SK-N-SH (cell line): ENCODE results near the gene DDX25. TPM values are rescaled to one million over a fixed set of nuclear protein-coding genes. Genes with fewer than 3 reads are reported as not detected.

ENCODE experiments used
- CTCF ChIA-PET: fragments of 300-600, 350-600 bp; formaldehyde crosslinking; extraction: SDS; loops from one replicate; lab custom pipeline; 2021; lab: Yijun Ruan, JAX
- POLR2A ChIA-PET: fragments of 350-600 bp; sonication (Branson Sonifier 250); formaldehyde crosslinking; extraction: SDS; loops from one replicate; lab custom pipeline; 2020; ENCODE audit warnings: antibody characterized with exemption, inconsistent platforms; lab: Yijun Ruan, JAX
- DNase-seq: peaks from one replicate; pipeline ENCODE4 v3.0.0; 2012
- H2AFZ ChIP-seq: fragments of 200-600 bp; sonication (generic); 2 replicates; pipeline ENCODE4 v1.8.1; 2016; ENCODE audit warnings: antibody characterized with exemption, mild to moderate bottlenecking, low read depth
- H3F3A ChIP-seq: fragments of 200-600 bp; sonication (generic); replicated peaks from 2 replicates; pipeline ENCODE3; 2016; ENCODE audit warnings: antibody characterized with exemption, mild to moderate bottlenecking; ENCODE audit not compliant: insufficient read depth
- H3K27ac ChIP-seq, 2 experiments: fragments of 200-500 bp in 1 of 2; fragments of 200-600 bp in 1 of 2; sonication (Bioruptor generic) in 1 of 2; sonication (generic), shearing (Covaris generic) in 1 of 2; 2 replicates each; pipeline versions ENCODE4 v1.5.1 to v1.6.1; 2014 to 2016; ENCODE audit warnings: low read depth in 2 of 2, inconsistent platforms in 1 of 2, low read length in 1 of 2, mild to moderate bottlenecking in 1 of 2, mixed read lengths in 1 of 2
- H3K27me3 ChIP-seq: fragments of 200-600 bp; sonication (generic), shearing (Covaris generic); 2 replicates; pipeline ENCODE4 v1.6.1; 2016; ENCODE audit warnings: mixed run types; ENCODE audit not compliant: insufficient read depth
- H3K36me3 ChIP-seq, 2 experiments: fragments of 200-500 bp in 1 of 2; fragments of 200-600 bp in 1 of 2; sonication (Bioruptor generic) in 1 of 2; sonication (generic) in 1 of 2; replicated peaks in 1 of 2; 2 replicates each; pipeline versions ENCODE3 to v1.5.1; 2014 to 2016; ENCODE audit warnings: low read length in 1 of 2, mild to moderate bottlenecking in 1 of 2; ENCODE audit not compliant: insufficient read depth in 2 of 2, control insufficient read depth in 1 of 2
- H3K4me1 ChIP-seq, 2 experiments: fragments of 200-500 bp in 1 of 2; fragments of 200-600 bp in 1 of 2; sonication (Bioruptor generic) in 1 of 2; sonication (generic), shearing (Covaris generic) in 1 of 2; 2 replicates each; pipeline versions ENCODE4 v1.5.1 to v1.6.1; 2014 to 2016; ENCODE audit warnings: low read depth in 1 of 2, low read length in 1 of 2, mixed run types in 1 of 2; ENCODE audit not compliant: insufficient read depth in 2 of 2, control insufficient read depth in 1 of 2
- H3K4me2 ChIP-seq: fragments of 200-600 bp; sonication (generic), shearing (Covaris generic); 2 replicates; pipeline ENCODE4 v1.6.1; 2017; ENCODE audit warnings: mixed run types
- H3K4me3 ChIP-seq, 2 experiments: fragments of 200-500 bp in 1 of 2; fragments of 200-600 bp in 1 of 2; sonication (Bioruptor generic) in 1 of 2; sonication (generic), shearing (Covaris generic) in 1 of 2; 2 replicates each; pipeline versions ENCODE4 v1.5.1 to v1.8.1; 2014 to 2016; ENCODE audit warnings: low read depth in 2 of 2, inconsistent platforms in 1 of 2, low read length in 1 of 2, mild to moderate bottlenecking in 1 of 2, mixed read lengths in 1 of 2, moderate library complexity in 1 of 2
- H3K79me2 ChIP-seq: fragments of 200-600 bp; sonication (generic); 2 replicates; pipeline ENCODE4 v1.8.1; 2017; ENCODE audit warnings: mild to moderate bottlenecking; ENCODE audit not compliant: insufficient read depth
- H3K9ac ChIP-seq: fragments of 200-600 bp; sonication (generic); 2 replicates; pipeline ENCODE4 v1.6.1; 2017; ENCODE audit warnings: mixed run types
- H3K9me2 ChIP-seq: fragments of 200-600 bp; sonication (generic); 2 replicates; pipeline ENCODE4 v1.6.1; 2017; ENCODE audit warnings: mixed run types
- H3K9me3 ChIP-seq: fragments of 200-600 bp; sonication (generic); 2 replicates; pipeline ENCODE4 v1.6.1; 2017; ENCODE audit warnings: mixed run types, mild to moderate bottlenecking, moderate library complexity
- H4K20me1 ChIP-seq: fragments of 200-600 bp; sonication (generic); 2 replicates; pipeline ENCODE4 v1.6.1; 2017; ENCODE audit warnings: mild to moderate bottlenecking, mixed run types; ENCODE audit not compliant: insufficient read depth
- CHD2 ChIP-seq: fragments of 150-350 bp; IDR thresholded peaks from 2 replicates; pipeline ENCODE4 v1.6.1; 2018; ENCODE audit warnings: low read length; ENCODE audit not compliant: partially characterized antibody
- ELF1 ChIP-seq: IDR thresholded peaks from 2 replicates; pipeline ENCODE4 v1.4.0; 2012
- FOXJ3 ChIP-seq: sonication (generic); formaldehyde crosslinking; IDR thresholded peaks from 2 replicates; pipeline ENCODE4 v1.5.1; 2020; ENCODE audit warnings: mild to moderate bottlenecking, missing genetic modification reagents
- GABPA ChIP-seq: IDR thresholded peaks from 2 replicates; pipeline ENCODE4 v1.4.0; 2012; ENCODE audit warnings: low read depth, mild to moderate bottlenecking
- GATA2 ChIP-seq: sonication (generic); formaldehyde crosslinking; IDR thresholded peaks from 2 replicates; pipeline ENCODE4 v1.5.0; 2020; ENCODE audit warnings: mild to moderate bottlenecking, missing genetic modification reagents
- RXRA ChIP-seq: IDR thresholded peaks from 2 replicates; pipeline ENCODE4 v1.4.0; 2012; ENCODE audit warnings: low read depth, mild to moderate bottlenecking, borderline replicate concordance
- SMC3 ChIP-seq: IDR thresholded peaks from 2 replicates; pipeline ENCODE4 v1.6.1; 2012; ENCODE audit warnings: low read depth, low read length, improper control_type of control experiment
- TEAD4 ChIP-seq: IDR thresholded peaks from 2 replicates; pipeline ENCODE4 v1.4.0; 2012; ENCODE audit warnings: mild to moderate bottlenecking, borderline replicate concordance; ENCODE audit not compliant: insufficient read depth
- WGBS: methylation state at CpG from one replicate; pipeline ENCODE4 v1.1.6; 2017; ENCODE audit warnings: low lambda C conversion rate; 5-methylcytosine and 5-hydroxymethylcytosine counted together
- polyA plus RNA-seq, 3 experiments: library from polyadenylated mRNA; depleted of rRNA; stranded (reverse); fragments of >200 nt; gene quantifications; 2 replicates each; pipeline ENCODE4 v1.2.3, GENCODE V29; 2012
- TF ChIP-seq, protein P1 (sequence below): fragments of 150-350 bp; IDR thresholded peaks from 2 replicates; pipeline ENCODE4 v1.6.1; 2017; ENCODE audit warnings: antibody characterized with exemption, low read length, low read depth, borderline replicate concordance
- TF ChIP-seq, protein P2 (sequence below): IDR thresholded peaks from 2 replicates; pipeline ENCODE4 v1.6.1; 2012; ENCODE audit warnings: mild to moderate bottlenecking, low read depth, low read length, moderate library complexity
- TF ChIP-seq, protein P3 (sequence below): IDR thresholded peaks from 2 replicates; pipeline ENCODE4; 2012
- TF ChIP-seq, protein P4 (sequence below): IDR thresholded peaks from 2 replicates; pipeline ENCODE4 v1.4.0; 2012; ENCODE audit warnings: low read depth, borderline replicate concordance

DDX25 gene
- polyA plus RNA-seq, 1 of the 3 experiments (the other 2 are of a cell fraction) = 0.12 TPM

DNA sequence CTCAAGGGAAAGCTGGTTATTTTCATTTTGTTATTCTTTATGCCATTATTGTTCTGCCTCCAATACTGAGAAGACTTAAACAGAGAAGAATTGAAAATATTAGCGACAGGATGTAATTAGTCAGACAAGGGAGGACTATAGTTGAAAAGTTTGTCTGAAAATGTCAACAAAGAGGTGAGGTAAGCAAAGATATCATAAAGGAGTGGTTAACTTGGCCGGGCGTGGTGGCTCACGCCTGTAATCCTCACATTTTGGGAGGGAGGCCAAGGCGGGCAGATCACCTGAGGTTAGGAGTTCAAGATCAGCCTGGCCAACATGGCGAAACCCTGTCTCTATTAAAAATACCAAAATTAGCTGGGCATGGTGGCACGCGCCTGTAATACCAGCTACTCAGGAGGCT is 20.9 kb upstream of the DDX25 start:
- CTCF ChIA-PET = interaction anchor here (0.7 kb wide), 1 partner anchor 286 kb away, joined by 3 read pairs; no protein-coding TSS in a partner anchor
- H3K27ac ChIP-seq = no peak overlapping the region
- no peaks in the 10 kb centered on the region for H3K9me3 ChIP-seq
- H2AFZ ChIP-seq = no peak overlapping the region
- H3K9ac ChIP-seq = no peak overlapping the region
- H4K20me1 ChIP-seq = no peaks in the 10 kb centered on the region
- no peak overlapping the region for H3K4me2 ChIP-seq
- TF ChIP-seq ELF1 = no peak
- no peak for TF ChIP-seq SMC3
- TF ChIP-seq FOXJ3 = no peak
- TF ChIP-seq TEAD4 = no peak
- TF ChIP-seq, protein P1, sequence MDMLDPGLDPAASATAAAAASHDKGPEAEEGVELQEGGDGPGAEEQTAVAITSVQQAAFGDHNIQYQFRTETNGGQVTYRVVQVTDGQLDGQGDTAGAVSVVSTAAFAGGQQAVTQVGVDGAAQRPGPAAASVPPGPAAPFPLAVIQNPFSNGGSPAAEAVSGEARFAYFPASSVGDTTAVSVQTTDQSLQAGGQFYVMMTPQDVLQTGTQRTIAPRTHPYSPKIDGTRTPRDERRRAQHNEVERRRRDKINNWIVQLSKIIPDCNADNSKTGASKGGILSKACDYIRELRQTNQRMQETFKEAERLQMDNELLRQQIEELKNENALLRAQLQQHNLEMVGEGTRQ = no peak
- no peak for TF ChIP-seq GABPA
- no peak for TF ChIP-seq CHD2
- TF ChIP-seq, protein P2, sequence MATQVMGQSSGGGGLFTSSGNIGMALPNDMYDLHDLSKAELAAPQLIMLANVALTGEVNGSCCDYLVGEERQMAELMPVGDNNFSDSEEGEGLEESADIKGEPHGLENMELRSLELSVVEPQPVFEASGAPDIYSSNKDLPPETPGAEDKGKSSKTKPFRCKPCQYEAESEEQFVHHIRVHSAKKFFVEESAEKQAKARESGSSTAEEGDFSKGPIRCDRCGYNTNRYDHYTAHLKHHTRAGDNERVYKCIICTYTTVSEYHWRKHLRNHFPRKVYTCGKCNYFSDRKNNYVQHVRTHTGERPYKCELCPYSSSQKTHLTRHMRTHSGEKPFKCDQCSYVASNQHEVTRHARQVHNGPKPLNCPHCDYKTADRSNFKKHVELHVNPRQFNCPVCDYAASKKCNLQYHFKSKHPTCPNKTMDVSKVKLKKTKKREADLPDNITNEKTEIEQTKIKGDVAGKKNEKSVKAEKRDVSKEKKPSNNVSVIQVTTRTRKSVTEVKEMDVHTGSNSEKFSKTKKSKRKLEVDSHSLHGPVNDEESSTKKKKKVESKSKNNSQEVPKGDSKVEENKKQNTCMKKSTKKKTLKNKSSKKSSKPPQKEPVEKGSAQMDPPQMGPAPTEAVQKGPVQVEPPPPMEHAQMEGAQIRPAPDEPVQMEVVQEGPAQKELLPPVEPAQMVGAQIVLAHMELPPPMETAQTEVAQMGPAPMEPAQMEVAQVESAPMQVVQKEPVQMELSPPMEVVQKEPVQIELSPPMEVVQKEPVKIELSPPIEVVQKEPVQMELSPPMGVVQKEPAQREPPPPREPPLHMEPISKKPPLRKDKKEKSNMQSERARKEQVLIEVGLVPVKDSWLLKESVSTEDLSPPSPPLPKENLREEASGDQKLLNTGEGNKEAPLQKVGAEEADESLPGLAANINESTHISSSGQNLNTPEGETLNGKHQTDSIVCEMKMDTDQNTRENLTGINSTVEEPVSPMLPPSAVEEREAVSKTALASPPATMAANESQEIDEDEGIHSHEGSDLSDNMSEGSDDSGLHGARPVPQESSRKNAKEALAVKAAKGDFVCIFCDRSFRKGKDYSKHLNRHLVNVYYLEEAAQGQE = no peak
- no peaks in the 10 kb centered on the region; a peak in 1 of 4 replicates for H3K4me1 ChIP-seq
- H3F3A ChIP-seq = peaks cover 3% of the 10 kb centered on the region
- no peaks in the 10 kb centered on the region for H3K36me3 ChIP-seq
- POLR2A ChIA-PET = no interaction called here
- no peaks in the 10 kb centered on the region for H3K9me2 ChIP-seq
- no peak overlapping the region for H3K4me3 ChIP-seq
- no peak for DNase-seq
- H3K79me2 ChIP-seq = 0 out of 2 replicates have a peak, but pooled peaks cover 1% of the 10 kb centered on the region
- H3K27me3 ChIP-seq = no peaks in the 10 kb centered on the region
- WGBS = 73% methylated on average over 8 of the region's 8 CpGs

DNA sequence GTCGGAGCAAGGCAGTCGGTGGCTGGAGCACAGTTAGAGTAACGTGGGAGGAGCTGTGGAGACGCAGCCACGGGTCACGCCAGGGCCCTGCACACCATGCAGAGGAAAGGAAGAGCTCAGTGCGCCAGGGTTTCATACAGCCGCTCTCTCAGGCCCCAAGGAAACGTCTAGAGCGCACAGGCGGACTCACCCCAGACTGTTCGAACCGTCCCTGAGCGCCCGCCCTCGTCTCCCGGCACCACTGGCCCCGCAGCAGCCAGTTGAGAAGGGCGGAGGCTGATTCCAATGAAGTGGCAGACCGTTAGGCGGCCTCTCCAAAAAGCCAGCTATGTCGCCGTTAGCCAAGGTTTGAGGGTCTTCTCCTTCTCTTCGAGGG is 17.3 kb upstream of the DDX25 start:
- no peak overlapping the region for H3K4me2 ChIP-seq
- peaks cover 0 to under 1% of the 10 kb centered on the region in 2 experiments for H3K36me3 ChIP-seq
- no peak for TF ChIP-seq SMC3
- TF ChIP-seq RXRA = no peak
- TF ChIP-seq GATA2 (CRISPR knock-in tag) = no peak
- TF ChIP-seq, protein P3, sequence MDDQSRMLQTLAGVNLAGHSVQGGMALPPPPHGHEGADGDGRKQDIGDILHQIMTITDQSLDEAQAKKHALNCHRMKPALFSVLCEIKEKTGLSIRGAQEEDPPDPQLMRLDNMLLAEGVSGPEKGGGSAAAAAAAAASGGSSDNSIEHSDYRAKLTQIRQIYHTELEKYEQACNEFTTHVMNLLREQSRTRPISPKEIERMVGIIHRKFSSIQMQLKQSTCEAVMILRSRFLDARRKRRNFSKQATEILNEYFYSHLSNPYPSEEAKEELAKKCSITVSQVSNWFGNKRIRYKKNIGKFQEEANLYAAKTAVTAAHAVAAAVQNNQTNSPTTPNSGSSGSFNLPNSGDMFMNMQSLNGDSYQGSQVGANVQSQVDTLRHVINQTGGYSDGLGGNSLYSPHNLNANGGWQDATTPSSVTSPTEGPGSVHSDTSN = no peak
- TF ChIP-seq, protein P4, sequence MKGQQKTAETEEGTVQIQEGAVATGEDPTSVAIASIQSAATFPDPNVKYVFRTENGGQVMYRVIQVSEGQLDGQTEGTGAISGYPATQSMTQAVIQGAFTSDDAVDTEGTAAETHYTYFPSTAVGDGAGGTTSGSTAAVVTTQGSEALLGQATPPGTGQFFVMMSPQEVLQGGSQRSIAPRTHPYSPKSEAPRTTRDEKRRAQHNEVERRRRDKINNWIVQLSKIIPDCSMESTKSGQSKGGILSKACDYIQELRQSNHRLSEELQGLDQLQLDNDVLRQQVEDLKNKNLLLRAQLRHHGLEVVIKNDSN = no peak
- ChIA-PET POLR2A (interaction anchor here (1.3 to 1.5 kb wide), 3 partner anchors 12 to 294 kb away, joined by 3 to 11 read pairs (median 6); partner anchors contain the start of genes PUS3 and STT3A), CTCF (interaction anchor here (0.9 to 3.6 kb wide), 4 partner anchors 10 to 458 kb away, joined by 3 to 22 read pairs (median 4); no protein-coding TSS in a partner anchor)
- 92% methylated on average over 13 of the region's 24 CpGs for WGBS
- H3K79me2 ChIP-seq = peaks cover 11% of the 10 kb centered on the region; the same call in 1 of the 2 replicates
- no peaks in the 10 kb centered on the region for H3K9me2 ChIP-seq
- peak overlapping the region in 1 of 2 experiments; percentile 82; a peak in 1 of 4 replicates for H3K4me3 ChIP-seq
- H3K27ac ChIP-seq = no peak overlapping the region
- DNase-seq = no peak
- H3K4me1 ChIP-seq = no peaks in the 10 kb centered on the region; a peak in 2 of 4 replicates
- no peaks in the 10 kb centered on the region for H3K27me3 ChIP-seq
- peaks cover 13% of the 10 kb centered on the region for H3F3A ChIP-seq
- H2AFZ ChIP-seq = peak overlapping the region; percentile 68
- no peak overlapping the region for H3K9ac ChIP-seq
- no peaks in the 10 kb centered on the region for H4K20me1 ChIP-seq
- no peaks in the 10 kb centered on the region for H3K9me3 ChIP-seq
